ENCODE results near the gene ZNF526. TPM values are rescaled to one million over a fixed set of nuclear protein-coding genes. Genes with fewer than 3 reads are reported as not detected.

Gene ZNF526
- total RNA-seq, 4 donors from 2014 or later: 3.9 to 9.8 (median 5.8) TPM

DNA sequence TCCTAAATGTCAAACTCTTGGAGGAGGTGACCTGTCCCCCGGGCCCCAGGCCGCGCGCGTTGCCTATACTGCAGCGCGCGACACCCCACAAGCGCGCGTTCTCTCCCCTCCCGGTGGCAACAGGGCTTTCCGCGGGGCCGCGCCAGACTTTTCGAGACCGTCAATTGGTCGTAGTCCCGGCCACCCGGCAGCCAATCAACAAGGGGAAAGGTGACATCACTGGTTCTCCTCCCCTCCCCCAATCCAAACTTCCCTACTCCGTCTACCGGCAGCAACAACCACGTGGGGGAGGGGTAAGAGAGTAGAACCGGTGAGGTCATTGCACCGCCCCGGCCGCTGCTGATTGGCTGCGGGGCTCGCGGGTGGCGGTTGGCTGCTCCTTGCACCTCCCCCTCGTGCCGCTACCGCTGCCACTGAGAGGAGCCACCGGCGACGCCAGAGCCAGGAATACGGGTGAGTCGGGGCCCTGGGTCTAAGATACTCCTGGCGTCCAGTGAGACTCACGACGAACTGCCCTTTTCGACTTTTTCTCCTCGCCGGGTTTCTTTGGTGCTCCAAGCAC lies 48.1 kb downstream of the ZNF526 start:
- TF ChIP-seq, protein P1, sequence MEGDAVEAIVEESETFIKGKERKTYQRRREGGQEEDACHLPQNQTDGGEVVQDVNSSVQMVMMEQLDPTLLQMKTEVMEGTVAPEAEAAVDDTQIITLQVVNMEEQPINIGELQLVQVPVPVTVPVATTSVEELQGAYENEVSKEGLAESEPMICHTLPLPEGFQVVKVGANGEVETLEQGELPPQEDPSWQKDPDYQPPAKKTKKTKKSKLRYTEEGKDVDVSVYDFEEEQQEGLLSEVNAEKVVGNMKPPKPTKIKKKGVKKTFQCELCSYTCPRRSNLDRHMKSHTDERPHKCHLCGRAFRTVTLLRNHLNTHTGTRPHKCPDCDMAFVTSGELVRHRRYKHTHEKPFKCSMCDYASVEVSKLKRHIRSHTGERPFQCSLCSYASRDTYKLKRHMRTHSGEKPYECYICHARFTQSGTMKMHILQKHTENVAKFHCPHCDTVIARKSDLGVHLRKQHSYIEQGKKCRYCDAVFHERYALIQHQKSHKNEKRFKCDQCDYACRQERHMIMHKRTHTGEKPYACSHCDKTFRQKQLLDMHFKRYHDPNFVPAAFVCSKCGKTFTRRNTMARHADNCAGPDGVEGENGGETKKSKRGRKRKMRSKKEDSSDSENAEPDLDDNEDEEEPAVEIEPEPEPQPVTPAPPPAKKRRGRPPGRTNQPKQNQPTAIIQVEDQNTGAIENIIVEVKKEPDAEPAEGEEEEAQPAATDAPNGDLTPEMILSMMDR (IDR thresholded peaks at IDR 0.05; ENCODE audit: low read depth): no peak

- TF ChIP-seq, protein P1 (IDR thresholded peaks at IDR 0.05; ENCODE audit: low read depth): no peak
Observed at GRCh38 chr19:42268704-42269477, 48.8 kb downstream of the ZNF526 start, which contains the start of gene CIC. CIC (plus strand) TSS chr19:42269252; CDS start chr19:42271784, 2,532 bp downstream.

GRCh38 chr19:42269478-42270345 lies 49.6 kb downstream of the ZNF526 start:
- TF ChIP-seq, protein P1 (IDR thresholded peaks at IDR 0.05; ENCODE audit: low read depth): no peak

DNA sequence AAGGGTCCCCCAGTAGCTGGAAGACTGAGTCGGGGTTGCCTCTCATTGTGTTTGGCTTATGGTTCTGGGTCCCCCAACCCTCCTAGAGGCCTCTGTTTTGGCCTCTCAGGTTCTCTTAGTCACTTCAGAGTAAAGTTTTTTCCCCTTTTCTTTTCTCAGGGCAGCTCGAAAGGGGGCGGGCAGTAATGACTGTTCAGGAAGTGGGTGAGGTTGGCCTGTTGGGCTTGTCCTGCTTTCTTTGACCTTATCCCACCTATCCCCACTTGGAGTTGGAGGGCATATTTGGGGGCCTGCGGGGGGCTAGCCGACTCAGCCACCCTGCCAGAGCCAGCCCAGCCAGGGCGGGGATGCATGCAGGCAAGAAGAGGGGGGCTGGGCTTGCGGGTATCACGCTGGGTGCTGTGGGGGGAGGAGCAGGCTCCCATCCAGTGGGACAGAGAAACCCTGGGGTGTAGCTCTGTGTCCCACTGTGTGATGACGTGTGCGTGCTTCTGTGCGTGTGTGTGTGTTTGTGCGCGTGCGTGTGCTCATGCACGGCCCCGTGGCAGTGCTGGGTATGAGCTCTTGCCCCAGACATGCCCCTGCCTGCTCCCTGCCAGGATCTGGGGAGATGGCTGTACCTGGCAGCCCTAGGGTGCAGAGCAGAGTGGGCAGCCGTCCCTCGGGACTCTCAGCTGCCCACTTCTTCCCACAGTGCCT lies 50.4 kb downstream of the ZNF526 start:
- TF ChIP-seq, protein P1 (IDR thresholded peaks at IDR 0.05; ENCODE audit: low read depth): no peak

DNA sequence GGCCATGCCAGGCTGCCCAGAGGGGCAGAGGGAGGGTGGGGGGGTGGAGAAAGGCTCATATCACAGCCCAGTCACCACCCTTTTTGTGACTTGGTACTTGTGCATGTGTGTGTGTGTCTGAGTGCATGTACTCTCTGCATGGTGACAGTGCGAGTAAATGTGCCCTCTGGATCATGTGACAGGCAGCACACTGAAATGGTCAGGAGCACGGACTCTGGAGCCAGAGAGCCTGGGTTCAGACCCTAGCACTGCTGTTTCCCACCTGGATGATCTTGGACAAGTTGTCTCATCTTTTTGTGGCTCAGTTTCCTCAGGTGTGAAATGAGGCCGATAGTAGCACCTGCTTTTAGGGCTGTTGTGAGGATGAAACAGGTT lies 50.9 kb downstream of the ZNF526 start:
- TF ChIP-seq, protein P1 (IDR thresholded peaks at IDR 0.05; ENCODE audit: low read depth): no peak

- TF ChIP-seq, protein P1 (IDR thresholded peaks at IDR 0.05; ENCODE audit: low read depth): no peak
Observed at GRCh38 chr19:42271861-42272534, 51.9 kb downstream of the ZNF526 start.

Measured in subcutaneous adipose tissue (tissue), 4 donors.